ENCODE data around the gene MYH1. TPM values are rescaled to one million over a fixed set of nuclear protein-coding genes. Genes with fewer than 3 reads are reported as not detected.
"Not testable (repeated sequence)": the region's sequence is repeated elsewhere in the genome, so short reads cannot be mapped to it uniquely, and the experiment has no call there.

MYH1 gene
- total RNA-seq: not detected

GRCh38 chr17:10518271-10519037 is at the start of gene MYH1:
Gene MYH1, minus strand, starts transcription at chr17:10518542. Its CDS starts 1,900 bp downstream, at chr17:10516642.
- Histone ChIP-seq H3K27me3 (ENCODE audit: insufficient read depth, low read length) (no peaks in the 10 kb centered on the region), H3K9me3 (ENCODE audit: low read depth, low read length) (no peaks in the 10 kb centered on the region), H3K4me3 (ENCODE audit: low read length) (no peak within 1 kb of the TSS), H3K4me1 (ENCODE audit: insufficient read depth, low read length) (no peaks in the 10 kb centered on the region)

GRCh38 chr17:10563991-10564660 is 45.8 kb upstream of the MYH1 start:
- Histone ChIP-seq H3K27me3 (ENCODE audit: insufficient read depth, low read length) (peaks cover 7% of the 10 kb centered on the region), H3K4me1 (ENCODE audit: insufficient read depth, low read length) (no peaks in the 10 kb centered on the region), H3K4me3 (ENCODE audit: low read length) (no peak overlapping the region), H3K9me3 (ENCODE audit: low read depth, low read length) (no peaks in the 10 kb centered on the region)

- H3K4me1 ChIP-seq (ENCODE audit: insufficient read depth, low read length): no peaks in the 10 kb centered on the region
- H3K9me3 ChIP-seq (ENCODE audit: low read depth, low read length): no peaks in the 10 kb centered on the region
- no peak overlapping the region for H3K4me3 ChIP-seq (ENCODE audit: low read length)
Observed at GRCh38 chr17:10558049-10558448, 39.7 kb upstream of the MYH1 start.

DNA sequence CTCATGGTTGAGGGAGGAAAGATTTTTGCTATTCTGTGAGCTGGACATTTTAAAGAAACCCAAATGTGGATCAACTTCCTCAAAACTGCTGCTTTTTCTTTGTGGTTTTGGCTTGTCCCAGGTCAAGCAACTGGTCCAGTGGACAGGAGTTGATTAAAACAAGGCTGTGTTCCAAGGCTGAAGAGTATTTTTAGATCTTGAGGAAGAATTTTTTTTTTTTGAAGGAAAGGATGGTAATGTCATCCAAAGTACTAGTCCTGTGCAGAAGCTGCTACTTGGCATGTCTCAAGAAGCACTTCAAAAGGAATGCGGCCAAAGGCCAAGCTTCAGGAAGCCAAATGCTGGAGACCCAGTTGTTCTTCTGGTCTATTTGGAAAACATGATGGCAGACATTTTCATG is 39.1 kb upstream of the MYH1 start:
- Histone ChIP-seq H3K4me1 (ENCODE audit: insufficient read depth, low read length) (no peaks in the 10 kb centered on the region), H3K9me3 (ENCODE audit: low read depth, low read length) (no peaks in the 10 kb centered on the region), H3K4me3 (ENCODE audit: low read length) (no peak overlapping the region), H3K27me3 (ENCODE audit: insufficient read depth, low read length) (no peaks in the 10 kb centered on the region)

More at GRCh38 chr17:10558049-10558448, 39.7 kb upstream of the MYH1 start:
- H3K27me3 ChIP-seq (ENCODE audit: insufficient read depth, low read length): no peaks in the 10 kb centered on the region

DNA sequence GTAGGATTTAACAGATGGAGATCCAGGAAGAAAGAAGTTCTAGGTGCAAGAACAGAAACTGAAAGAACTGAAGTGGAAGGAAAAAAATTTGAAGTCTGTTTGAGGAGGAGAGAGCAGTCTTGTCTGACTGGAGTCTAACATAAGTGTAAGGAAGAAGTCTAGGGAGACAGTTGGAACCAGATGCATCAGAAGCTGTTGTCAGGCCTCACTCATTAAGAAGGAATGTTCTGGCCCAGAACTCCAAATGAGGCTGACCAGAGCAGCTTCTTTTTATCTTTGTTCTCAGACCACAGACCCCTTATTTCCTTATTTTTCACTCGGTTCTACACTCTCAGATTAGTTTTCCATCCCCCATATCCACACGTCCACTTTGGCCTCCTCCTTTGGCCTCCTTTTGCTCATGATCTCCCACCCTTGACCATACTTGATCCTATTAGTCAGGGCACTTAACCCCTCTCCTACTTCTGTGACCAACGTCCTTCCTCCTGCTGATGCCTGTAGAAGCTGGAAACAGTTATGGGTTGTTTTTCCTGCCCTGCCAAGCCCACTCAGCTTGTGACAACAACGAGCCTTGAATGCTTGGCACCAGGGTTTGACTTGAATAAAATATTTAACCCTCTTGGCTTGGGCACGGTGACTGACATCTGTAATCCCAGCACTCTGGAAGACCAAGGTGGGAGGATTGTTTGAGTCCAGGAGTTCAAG is 38.1 kb upstream of the MYH1 start:
- Histone ChIP-seq H3K4me1 (ENCODE audit: insufficient read depth, low read length) (no peaks in the 10 kb centered on the region), H3K27me3 (ENCODE audit: insufficient read depth, low read length) (no peaks in the 10 kb centered on the region), H3K9me3 (ENCODE audit: low read depth, low read length) (no peaks in the 10 kb centered on the region), H3K4me3 (ENCODE audit: low read length) (no peak overlapping the region)

DNA sequence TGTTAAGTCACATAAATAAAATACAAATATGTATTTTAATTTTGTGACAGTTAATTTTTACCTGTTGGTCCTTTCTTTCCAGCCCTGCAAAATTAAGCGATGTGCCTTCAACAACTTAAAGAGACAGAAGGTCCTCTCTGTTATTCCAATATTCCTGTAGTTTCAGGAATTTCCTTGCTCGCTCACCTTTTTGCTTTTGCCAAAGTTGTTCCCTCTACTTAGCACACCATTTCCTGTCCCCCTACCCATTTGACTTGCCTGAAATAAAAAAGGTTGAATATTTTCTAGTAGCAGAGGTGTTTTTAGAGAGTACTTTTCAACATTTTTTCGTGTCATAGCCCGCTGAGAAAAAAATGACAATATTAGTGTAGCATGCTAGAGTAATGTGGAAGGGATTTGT is 31.7 kb upstream of the MYH1 start:
- Histone ChIP-seq H3K4me3 (ENCODE audit: low read length) (no peak overlapping the region), H3K9me3 (ENCODE audit: low read depth, low read length) (no peaks in the 10 kb centered on the region), H3K4me1 (ENCODE audit: insufficient read depth, low read length) (no peaks in the 10 kb centered on the region), H3K27me3 (ENCODE audit: insufficient read depth, low read length) (peaks cover 3% of the 10 kb centered on the region)

DNA sequence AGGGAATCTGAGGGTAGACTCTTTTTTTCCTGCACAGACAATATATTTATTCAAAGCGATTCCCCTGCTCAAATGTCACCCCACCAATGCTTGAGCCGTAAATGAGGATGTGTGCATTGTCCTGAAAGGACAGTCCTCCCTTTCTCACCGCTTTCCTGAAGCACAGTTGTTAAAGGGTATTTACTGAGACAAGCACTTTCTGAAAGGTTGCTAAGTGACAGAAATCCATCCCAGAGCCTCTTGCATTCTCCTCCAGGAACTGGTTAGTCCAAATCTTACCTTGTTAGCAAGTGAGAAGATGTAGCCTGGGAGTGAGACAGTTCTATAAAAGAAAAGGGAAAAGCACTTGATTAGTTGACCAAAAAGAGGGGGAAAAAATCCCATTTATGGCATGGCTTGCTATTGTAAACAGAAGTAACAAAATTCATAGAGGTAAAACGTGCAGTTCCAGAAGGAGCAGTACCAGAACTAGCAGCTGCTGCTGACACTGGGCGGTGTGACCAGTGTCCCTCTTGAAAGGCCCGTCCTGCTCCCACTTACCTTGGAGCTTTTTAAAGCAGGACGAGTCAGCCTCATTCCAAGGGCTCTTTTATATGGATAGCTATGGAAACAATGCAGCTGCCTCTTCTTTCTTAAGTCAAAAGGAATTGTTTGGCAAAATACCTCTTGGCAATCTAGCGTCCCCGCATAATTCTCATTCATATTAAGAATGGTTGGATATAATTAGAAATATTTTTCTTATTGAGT is 30.9 kb upstream of the MYH1 start, which contains the start of gene MYH2:
Gene MYH2, minus strand, starts transcription at position 563 of the 747 bp plus-strand sequence. CDS start 1,738 bp downstream, outside the sequence.
- Histone ChIP-seq H3K9me3 (ENCODE audit: low read depth, low read length) (no peaks in the 10 kb centered on the region), H3K4me3 (ENCODE audit: low read length) (no peak within 1 kb of the TSS), H3K27me3 (ENCODE audit: insufficient read depth, low read length) (peaks cover 3% of the 10 kb centered on the region), H3K4me1 (ENCODE audit: insufficient read depth, low read length) (no peaks in the 10 kb centered on the region)

- no peaks in the 10 kb centered on the region for H3K9me3 ChIP-seq (ENCODE audit: low read depth, low read length)
- H3K4me3 ChIP-seq (ENCODE audit: low read length): no peak overlapping the region
- no peaks in the 10 kb centered on the region for H3K4me1 ChIP-seq (ENCODE audit: insufficient read depth, low read length)
- peaks cover 3% of the 10 kb centered on the region for H3K27me3 ChIP-seq (ENCODE audit: insufficient read depth, low read length)
Observed at GRCh38 chr17:10547351-10547750, 29.0 kb upstream of the MYH1 start.

DNA sequence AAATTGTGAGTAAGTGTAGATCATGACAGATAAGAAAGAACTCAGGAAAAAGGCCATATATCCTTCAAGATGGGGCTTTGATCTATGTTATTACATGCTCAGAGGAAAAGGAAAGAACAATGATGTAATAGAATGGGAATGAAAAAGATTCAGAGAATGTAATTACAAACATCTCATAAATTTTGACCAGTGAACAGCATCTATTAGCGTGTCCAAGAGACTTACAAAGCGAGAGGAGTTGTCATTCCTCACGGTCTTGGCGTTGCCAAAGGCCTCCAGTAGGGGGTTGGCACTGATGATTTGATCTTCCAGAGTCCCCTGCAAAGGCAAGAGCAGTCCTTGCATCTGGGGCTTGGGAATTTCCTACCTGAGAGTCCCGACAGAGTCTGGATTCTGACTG is 25.1 kb upstream of the MYH1 start:
- H3K27me3 ChIP-seq (ENCODE audit: insufficient read depth, low read length); H3K9me3 ChIP-seq (ENCODE audit: low read depth, low read length); H3K4me1 ChIP-seq (ENCODE audit: insufficient read depth, low read length); H3K4me3 ChIP-seq (ENCODE audit: low read length): not testable (repeated sequence)

DNA sequence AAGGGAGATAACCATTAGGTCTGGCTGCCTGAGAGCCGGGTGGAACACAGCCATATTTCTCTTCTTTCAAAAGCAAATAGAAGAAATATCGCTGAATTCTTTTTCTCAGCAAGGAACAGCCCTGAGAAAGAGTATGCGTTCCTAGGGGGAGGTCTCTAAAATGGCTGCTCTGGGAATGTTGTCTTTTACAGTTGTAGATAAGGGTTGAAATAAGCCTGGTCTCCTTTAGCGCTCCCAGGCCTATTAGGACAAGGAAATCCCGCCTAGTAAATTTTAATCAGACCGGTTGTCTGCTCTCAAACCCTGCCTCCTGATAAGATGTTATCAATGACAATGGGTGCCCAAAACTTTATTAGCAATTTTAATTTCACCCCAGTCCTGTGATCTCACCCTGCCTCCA is 22.8 kb upstream of the MYH1 start:
- not testable (repeated sequence) for H3K9me3 ChIP-seq (ENCODE audit: low read depth, low read length); H3K4me1 ChIP-seq (ENCODE audit: insufficient read depth, low read length); H3K27me3 ChIP-seq (ENCODE audit: insufficient read depth, low read length); H3K4me3 ChIP-seq (ENCODE audit: low read length)

DNA sequence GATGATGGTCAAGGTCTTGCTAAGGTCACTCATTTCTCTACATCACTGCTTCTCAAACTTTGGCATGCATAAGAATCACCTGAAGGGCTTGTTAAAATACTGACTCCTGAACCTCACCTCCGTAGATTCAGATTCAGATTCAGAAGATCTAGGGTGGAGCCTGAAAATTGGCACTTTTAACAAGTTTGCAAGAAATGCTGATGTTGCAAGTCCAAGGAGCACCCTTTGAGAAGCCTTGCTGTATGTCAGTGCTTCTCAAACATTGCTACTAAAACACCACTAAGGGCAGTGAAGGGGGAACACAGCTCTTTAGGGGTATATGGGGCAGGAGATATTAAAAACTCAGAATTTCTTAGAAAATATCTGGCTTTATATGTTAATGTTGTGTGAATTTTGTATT is 13.7 kb upstream of the MYH1 start:
- no peak overlapping the region for H3K4me3 ChIP-seq (ENCODE audit: low read length)
- no peaks in the 10 kb centered on the region for H3K4me1 ChIP-seq (ENCODE audit: insufficient read depth, low read length)
- no peaks in the 10 kb centered on the region for H3K9me3 ChIP-seq (ENCODE audit: low read depth, low read length)
- H3K27me3 ChIP-seq (ENCODE audit: insufficient read depth, low read length): no peaks in the 10 kb centered on the region

DNA sequence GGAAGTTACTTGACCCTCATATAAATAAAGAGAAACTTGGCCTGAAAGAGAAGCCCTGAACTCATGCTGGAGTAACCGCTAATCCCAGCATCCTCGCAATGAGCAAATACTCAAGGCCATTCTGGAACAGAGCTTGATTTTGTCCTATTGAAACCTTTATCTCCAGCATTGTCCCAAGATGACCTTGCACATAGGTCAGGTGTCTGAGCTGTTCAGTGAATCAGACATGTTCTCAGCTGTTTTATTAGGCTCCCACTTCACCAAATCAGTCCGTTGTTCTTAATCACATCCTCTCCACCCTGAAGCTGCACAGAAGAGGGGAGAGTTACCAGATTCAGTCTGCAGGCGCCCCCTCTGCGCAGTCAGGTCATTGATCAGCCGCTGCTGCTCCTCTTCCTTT is 9.1 kb upstream of the MYH1 start:
- H3K4me1 ChIP-seq (ENCODE audit: insufficient read depth, low read length): no peaks in the 10 kb centered on the region
- no peaks in the 10 kb centered on the region for H3K27me3 ChIP-seq (ENCODE audit: insufficient read depth, low read length)
- no peak overlapping the region for H3K4me3 ChIP-seq (ENCODE audit: low read length)
- no peaks in the 10 kb centered on the region for H3K9me3 ChIP-seq (ENCODE audit: low read depth, low read length)

DNA sequence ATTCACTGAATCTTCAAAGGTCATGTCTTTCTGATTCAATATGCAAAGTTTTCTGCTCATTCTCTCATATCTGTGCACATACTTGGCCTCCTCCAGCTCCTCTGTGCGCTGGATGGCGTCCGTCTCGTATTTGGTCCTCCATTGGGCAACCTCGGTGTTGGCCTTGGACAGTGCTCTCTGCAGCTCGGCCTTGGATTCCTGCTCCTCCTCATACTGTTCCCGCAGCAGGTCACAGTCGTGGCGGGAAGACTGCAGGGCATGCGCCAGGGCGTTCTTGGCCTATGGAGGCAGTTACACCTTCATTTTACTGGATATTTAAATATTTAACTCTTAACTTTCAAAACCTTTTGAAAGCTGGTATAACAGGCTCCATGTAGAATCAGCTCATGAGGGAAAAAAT is 8.2 kb upstream of the MYH1 start:
- Histone ChIP-seq H3K4me1 (ENCODE audit: insufficient read depth, low read length) (no peaks in the 10 kb centered on the region), H3K4me3 (ENCODE audit: low read length) (no peak overlapping the region), H3K9me3 (ENCODE audit: low read depth, low read length) (no peaks in the 10 kb centered on the region), H3K27me3 (ENCODE audit: insufficient read depth, low read length) (no peaks in the 10 kb centered on the region)

- Histone ChIP-seq H3K4me1 (ENCODE audit: insufficient read depth, low read length) (no peaks in the 10 kb centered on the region), H3K27me3 (ENCODE audit: insufficient read depth, low read length) (no peaks in the 10 kb centered on the region), H3K9me3 (ENCODE audit: low read depth, low read length) (no peaks in the 10 kb centered on the region), H3K4me3 (ENCODE audit: low read length) (no peak overlapping the region)
Observed at GRCh38 chr17:10523064-10523463, 4.7 kb upstream of the MYH1 start.

DNA sequence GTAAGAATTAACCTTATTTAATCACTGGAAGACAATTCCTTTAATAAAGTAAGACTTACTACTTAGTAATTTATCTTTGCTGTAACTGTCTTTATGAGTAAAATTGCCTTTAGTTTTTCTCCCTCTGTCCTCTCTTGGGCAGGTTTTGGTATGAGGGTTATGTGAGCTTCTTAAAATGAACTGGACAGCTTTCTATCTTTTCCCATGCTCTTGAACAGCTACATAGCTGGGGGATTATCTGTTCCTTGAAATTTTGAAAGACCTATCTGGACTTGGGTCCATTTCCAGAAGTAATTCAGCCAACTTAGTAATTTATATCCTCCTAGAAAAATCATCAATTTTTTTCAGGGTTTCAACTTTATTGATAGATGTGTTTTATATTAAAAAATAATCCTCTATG is 3.6 kb upstream of the MYH1 start:
- H3K9me3 ChIP-seq (ENCODE audit: low read depth, low read length): no peaks in the 10 kb centered on the region
- no peaks in the 10 kb centered on the region for H3K27me3 ChIP-seq (ENCODE audit: insufficient read depth, low read length)
- H3K4me3 ChIP-seq (ENCODE audit: low read length): no peak overlapping the region
- H3K4me1 ChIP-seq (ENCODE audit: insufficient read depth, low read length): no peaks in the 10 kb centered on the region

All from mononuclear cell (primary cell).